Measurements from ENCODE around the gene TEAD1. TPM values are rescaled to one million over a fixed set of nuclear protein-coding genes. Genes with fewer than 3 reads are reported as not detected.

TEAD1 gene
- polyA plus RNA-seq, 1 donor from 2014 or later: 12.2 TPM

GRCh38 chr11:12864316-12865156 is 190.3 kb downstream of the TEAD1 start:
- TF ChIP-seq EZH2 (IDR thresholded peaks at IDR 0.05; ENCODE audit: borderline replicate concordance, insufficient read depth, low read length, poor library complexity, severe bottlenecking) (no peak), REST (IDR thresholded peaks at IDR 0.05; ENCODE audit: borderline replicate concordance) (no peak), MXI1 (conservative IDR thresholded peaks at IDR 0.05; ENCODE audit: poor library complexity, severe bottlenecking) (peak; percentile 82), EP300 (conservative IDR thresholded peaks at IDR 0.05; ENCODE audit: poor library complexity, severe bottlenecking) (peak; percentile 51), SMC3 (conservative IDR thresholded peaks at IDR 0.05; ENCODE audit: poor library complexity) (peak; percentile 40), RAD21 (conservative IDR thresholded peaks at IDR 0.05) (peak; percentile 35), POLR2AphosphoS5 (IDR thresholded peaks at IDR 0.05) (peak; percentile 40)
- Histone ChIP-seq H3K9me3 (ENCODE audit: low read length) (no peaks in the 10 kb centered on the region), H3K9ac (ENCODE audit: low read length) (peak overlapping the region; percentile 57), H4K20me1 (ENCODE audit: insufficient read depth) (no peaks in the 10 kb centered on the region), H3F3A (ENCODE audit: insufficient read depth, low read length, poor library complexity, severe bottlenecking) (no peaks in the 10 kb centered on the region), H3K9me2 (ENCODE audit: insufficient read depth, low read length) (no peaks in the 10 kb centered on the region), H3K79me2 (replicated peaks; ENCODE audit: insufficient read depth, low read length) (peaks cover 29% of the 10 kb centered on the region), H2AFZ (ENCODE audit: low read depth, low read length) (peak overlapping the region; percentile 29), H3K4me2 (ENCODE audit: low read length) (peak overlapping the region; percentile 99), H3K27ac (ENCODE audit: low read length) (peak overlapping the region; percentile 67), H3K27me3 (ENCODE audit: insufficient read depth, low read depth, low read length) (no peaks in the 10 kb centered on the region), H3K4me3 (ENCODE audit: low read length) (peak overlapping the region; percentile 67), H3K36me3 (ENCODE audit: insufficient read depth, low read length) (no peaks in the 10 kb centered on the region)

- Histone ChIP-seq H3K36me3 (ENCODE audit: insufficient read depth, low read length) (no peaks in the 10 kb centered on the region), H3K79me2 (replicated peaks; ENCODE audit: insufficient read depth, low read length) (peaks cover 19% of the 10 kb centered on the region), H3K9me2 (ENCODE audit: insufficient read depth, low read length) (no peaks in the 10 kb centered on the region), H3F3A (ENCODE audit: insufficient read depth, low read length, poor library complexity, severe bottlenecking) (no peaks in the 10 kb centered on the region), H3K27me3 (ENCODE audit: insufficient read depth, low read depth, low read length) (no peaks in the 10 kb centered on the region), H3K27ac (ENCODE audit: low read length) (peak overlapping the region; percentile 67), H2AFZ (ENCODE audit: low read depth, low read length) (no peak overlapping the region), H4K20me1 (ENCODE audit: insufficient read depth) (no peaks in the 10 kb centered on the region), H3K4me2 (ENCODE audit: low read length) (peak overlapping the region; percentile 99), H3K9ac (ENCODE audit: low read length) (peak overlapping the region; percentile 57), H3K9me3 (ENCODE audit: low read length) (no peaks in the 10 kb centered on the region), H3K4me3 (ENCODE audit: low read length) (peak overlapping the region; percentile 67)
- TF ChIP-seq MXI1 (conservative IDR thresholded peaks at IDR 0.05; ENCODE audit: poor library complexity, severe bottlenecking): no peak
- no peak for TF ChIP-seq POLR2AphosphoS5 (IDR thresholded peaks at IDR 0.05)
- no peak for TF ChIP-seq CTCF (IDR thresholded peaks at IDR 0.05; ENCODE audit: poor library complexity, severe bottlenecking)
- TF ChIP-seq TAF1 (IDR thresholded peaks at IDR 0.05; ENCODE audit: low read depth): no peak
- TF ChIP-seq REST (IDR thresholded peaks at IDR 0.05; ENCODE audit: borderline replicate concordance): no peak
- no peak for TF ChIP-seq EP300 (conservative IDR thresholded peaks at IDR 0.05; ENCODE audit: poor library complexity, severe bottlenecking)
- no peak for TF ChIP-seq EZH2 (IDR thresholded peaks at IDR 0.05; ENCODE audit: borderline replicate concordance, insufficient read depth, low read length, poor library complexity, severe bottlenecking)
- TF ChIP-seq SMC3 (conservative IDR thresholded peaks at IDR 0.05; ENCODE audit: poor library complexity): no peak
- no peak for TF ChIP-seq RAD21 (conservative IDR thresholded peaks at IDR 0.05)
These were observed 191.8 kb downstream of the TEAD1 start for GRCh38 chr11:12865863-12866595.

All from neural cell (in vitro differentiated cells).